Liver (tissue), 4 donors: ENCODE data around the gene BLOC1S5. TPM values are rescaled to one million over a fixed set of nuclear protein-coding genes. Genes with fewer than 3 reads are reported as not detected.

Experiments
- polyA plus RNA-seq, 2 donors: library from polyadenylated mRNA; stranded (reverse) in 1 of 2; unstranded in 1 of 2; fragments of 200-250 nt in 1 of 2; fragments of >200 nt in 1 of 2; fragmentation: Nextera tagmentation in 1 of 2; extraction: Ambion mirVana in 1 of 2; gene quantifications; one replicate each; pipeline versions ENCODE4 v1.2.1 to v1.2.3, GENCODE V29; 2013 to 2015
- total RNA-seq, 2 donors: library from RNA; depleted of rRNA; stranded (reverse); fragments of >200 nt; gene quantifications; one replicate each; pipeline ENCODE4 v1.2.3, GENCODE V29; 2014
- donor health status: healthy.
- donor health status: healthy.
- donor health status: healthy.

Gene BLOC1S5
- total and polyA plus RNA-seq, 4 donors: 5.2 to 11.1 (median 7.1) TPM

Other genes starting within 250 kb of the BLOC1S5 start
- gene TXNDC5, start 153.6 kb downstream of the BLOC1S5 start, total RNA-seq: 100 to 1,000 TPM; 117 to 273 TPM
- 100 to 1,000 TPM in 1 of 2 donors, 10 to 100 TPM in 1; 50.2 to 204 TPM for gene TXNDC5, start 153.6 kb downstream of the BLOC1S5 start, polyA plus RNA-seq
- gene EEF1E1, start 38.2 kb upstream of the BLOC1S5 start, total RNA-seq: 10 to 100 TPM; 16.4 to 20.1 TPM
- gene EEF1E1, start 38.2 kb upstream of the BLOC1S5 start, polyA plus RNA-seq: 10 to 100 TPM; 12.9 to 30.6 TPM